SK-N-SH (cell line): ENCODE results near the gene EIPR1. TPM values are rescaled to one million over a fixed set of nuclear protein-coding genes. Genes with fewer than 3 reads are reported as not detected.
A peak's percentile ranks its signal among the peaks of the same experiment; 100 is the strongest.

Experiments
- CTCF ChIA-PET: fragments of 300-600, 350-600 bp; formaldehyde crosslinking; extraction: SDS; loops from one replicate; lab custom pipeline; 2021; lab: Yijun Ruan, JAX
- POLR2A ChIA-PET: fragments of 350-600 bp; sonication (Branson Sonifier 250); formaldehyde crosslinking; extraction: SDS; loops from one replicate; lab custom pipeline; 2020; ENCODE audit warnings: antibody characterized with exemption, inconsistent platforms; lab: Yijun Ruan, JAX
- DNase-seq: peaks from one replicate; pipeline ENCODE4 v3.0.0; 2012
- H2AFZ ChIP-seq: fragments of 200-600 bp; sonication (generic); 2 replicates; pipeline ENCODE4 v1.8.1; 2016; ENCODE audit warnings: antibody characterized with exemption, mild to moderate bottlenecking, low read depth
- H3F3A ChIP-seq: fragments of 200-600 bp; sonication (generic); replicated peaks from 2 replicates; pipeline ENCODE3; 2016; ENCODE audit warnings: antibody characterized with exemption, mild to moderate bottlenecking; ENCODE audit not compliant: insufficient read depth
- H3K27ac ChIP-seq, 2 experiments: fragments of 200-500 bp in 1 of 2; fragments of 200-600 bp in 1 of 2; sonication (Bioruptor generic) in 1 of 2; sonication (generic), shearing (Covaris generic) in 1 of 2; 2 replicates each; pipeline versions ENCODE4 v1.5.1 to v1.6.1; 2014 to 2016; ENCODE audit warnings: low read depth in 2 of 2, inconsistent platforms in 1 of 2, low read length in 1 of 2, mild to moderate bottlenecking in 1 of 2, mixed read lengths in 1 of 2
- H3K27me3 ChIP-seq: fragments of 200-600 bp; sonication (generic), shearing (Covaris generic); 2 replicates; pipeline ENCODE4 v1.6.1; 2016; ENCODE audit warnings: mixed run types; ENCODE audit not compliant: insufficient read depth
- H3K36me3 ChIP-seq, 2 experiments: fragments of 200-500 bp in 1 of 2; fragments of 200-600 bp in 1 of 2; sonication (Bioruptor generic) in 1 of 2; sonication (generic) in 1 of 2; replicated peaks in 1 of 2; 2 replicates each; pipeline versions ENCODE3 to v1.5.1; 2014 to 2016; ENCODE audit warnings: low read length in 1 of 2, mild to moderate bottlenecking in 1 of 2; ENCODE audit not compliant: insufficient read depth in 2 of 2, control insufficient read depth in 1 of 2
- H3K4me1 ChIP-seq, 2 experiments: fragments of 200-500 bp in 1 of 2; fragments of 200-600 bp in 1 of 2; sonication (Bioruptor generic) in 1 of 2; sonication (generic), shearing (Covaris generic) in 1 of 2; 2 replicates each; pipeline versions ENCODE4 v1.5.1 to v1.6.1; 2014 to 2016; ENCODE audit warnings: low read depth in 1 of 2, low read length in 1 of 2, mixed run types in 1 of 2; ENCODE audit not compliant: insufficient read depth in 2 of 2, control insufficient read depth in 1 of 2
- H3K4me2 ChIP-seq: fragments of 200-600 bp; sonication (generic), shearing (Covaris generic); 2 replicates; pipeline ENCODE4 v1.6.1; 2017; ENCODE audit warnings: mixed run types
- H3K4me3 ChIP-seq, 2 experiments: fragments of 200-500 bp in 1 of 2; fragments of 200-600 bp in 1 of 2; sonication (Bioruptor generic) in 1 of 2; sonication (generic), shearing (Covaris generic) in 1 of 2; 2 replicates each; pipeline versions ENCODE4 v1.5.1 to v1.8.1; 2014 to 2016; ENCODE audit warnings: low read depth in 2 of 2, inconsistent platforms in 1 of 2, low read length in 1 of 2, mild to moderate bottlenecking in 1 of 2, mixed read lengths in 1 of 2, moderate library complexity in 1 of 2
- H3K79me2 ChIP-seq: fragments of 200-600 bp; sonication (generic); 2 replicates; pipeline ENCODE4 v1.8.1; 2017; ENCODE audit warnings: mild to moderate bottlenecking; ENCODE audit not compliant: insufficient read depth
- H3K9ac ChIP-seq: fragments of 200-600 bp; sonication (generic); 2 replicates; pipeline ENCODE4 v1.6.1; 2017; ENCODE audit warnings: mixed run types
- H3K9me2 ChIP-seq: fragments of 200-600 bp; sonication (generic); 2 replicates; pipeline ENCODE4 v1.6.1; 2017; ENCODE audit warnings: mixed run types
- H3K9me3 ChIP-seq: fragments of 200-600 bp; sonication (generic); 2 replicates; pipeline ENCODE4 v1.6.1; 2017; ENCODE audit warnings: mixed run types, mild to moderate bottlenecking, moderate library complexity
- H4K20me1 ChIP-seq: fragments of 200-600 bp; sonication (generic); 2 replicates; pipeline ENCODE4 v1.6.1; 2017; ENCODE audit warnings: mild to moderate bottlenecking, mixed run types; ENCODE audit not compliant: insufficient read depth
- CHD2 ChIP-seq: fragments of 150-350 bp; IDR thresholded peaks from 2 replicates; pipeline ENCODE4 v1.6.1; 2018; ENCODE audit warnings: low read length; ENCODE audit not compliant: partially characterized antibody
- EZH2phosphoT487 ChIP-seq: fragments of 200-600 bp; sonication (generic); IDR thresholded peaks from 2 replicates; pipeline ENCODE4 v1.6.1; 2017; ENCODE audit warnings: low read depth, mixed run types, mild to moderate bottlenecking, antibody characterized with exemption, moderate library complexity, borderline replicate concordance
- FOXJ3 ChIP-seq: sonication (generic); formaldehyde crosslinking; IDR thresholded peaks from 2 replicates; pipeline ENCODE4 v1.5.1; 2020; ENCODE audit warnings: mild to moderate bottlenecking, missing genetic modification reagents
- NFIC ChIP-seq: IDR thresholded peaks from 2 replicates; pipeline ENCODE4 v1.4.0; 2012; ENCODE audit warnings: borderline replicate concordance
- POLR2AphosphoS5 ChIP-seq: IDR thresholded peaks from 2 replicates; pipeline ENCODE4 v1.6.1; 2012; ENCODE audit warnings: low read depth, low read length
- RAD21 ChIP-seq: IDR thresholded peaks from 2 replicates; pipeline ENCODE4 v1.6.1; 2012; ENCODE audit warnings: mild to moderate bottlenecking, low read length
- SMC3 ChIP-seq: IDR thresholded peaks from 2 replicates; pipeline ENCODE4 v1.6.1; 2012; ENCODE audit warnings: low read depth, low read length, improper control_type of control experiment
- TEAD4 ChIP-seq: IDR thresholded peaks from 2 replicates; pipeline ENCODE4 v1.4.0; 2012; ENCODE audit warnings: mild to moderate bottlenecking, borderline replicate concordance; ENCODE audit not compliant: insufficient read depth
- YY1 ChIP-seq: IDR thresholded peaks from 2 replicates; pipeline ENCODE4 v1.4.0; 2012; ENCODE audit warnings: low read depth, mild to moderate bottlenecking
- ZBTB33 ChIP-seq: IDR thresholded peaks from 2 replicates; pipeline ENCODE4 v1.4.0; 2012; ENCODE audit warnings: low read depth, borderline replicate concordance
- WGBS: methylation state at CpG from one replicate; pipeline ENCODE4 v1.1.6; 2017; ENCODE audit warnings: low lambda C conversion rate; 5-methylcytosine and 5-hydroxymethylcytosine counted together
- polyA plus RNA-seq, 3 experiments: library from polyadenylated mRNA; depleted of rRNA; stranded (reverse); fragments of >200 nt; gene quantifications; 2 replicates each; pipeline ENCODE4 v1.2.3, GENCODE V29; 2012
- TF ChIP-seq, protein P1 (sequence below): fragments of 200-600 bp; sonication (generic); IDR thresholded peaks from 2 replicates; pipeline ENCODE4 v1.6.1; 2017; ENCODE audit warnings: antibody characterized with exemption, mild to moderate bottlenecking, moderate library complexity
- TF ChIP-seq, protein P2 (sequence below): fragments of 150-350 bp; IDR thresholded peaks from 2 replicates; pipeline ENCODE4 v1.6.1; 2016; ENCODE audit warnings: mild to moderate bottlenecking, low read depth, low read length
- TF ChIP-seq, protein P3 (sequence below): IDR thresholded peaks from 2 replicates; pipeline ENCODE4 v1.6.1; 2012; ENCODE audit warnings: mild to moderate bottlenecking, low read depth, low read length, moderate library complexity

EIPR1 gene
- polyA plus RNA-seq, 1 of the 3 experiments (the other 2 are of a cell fraction): 85.9 TPM

GRCh38 chr2:3423492-3424170 is 46.0 kb upstream of the EIPR1 start:
- Histone ChIP-seq H3K36me3 (peaks cover 40 to 79% of the 10 kb centered on the region in 2 experiments), H2AFZ (no peak overlapping the region), H3K4me3 (no peak overlapping the region), H3K9ac (no peak overlapping the region), H3K9me3 (no peaks in the 10 kb centered on the region), H3K4me1 (peaks cover 0 to 15% of the 10 kb centered on the region in 2 experiments; a peak in 1 of 4 replicates), H3K79me2 (peaks cover 7% of the 10 kb centered on the region; the same call in 1 of the 2 replicates), H4K20me1 (no peaks in the 10 kb centered on the region), H3K27ac (no peak overlapping the region), H3K9me2 (no peaks in the 10 kb centered on the region), H3K4me2 (no peak overlapping the region), H3F3A (no peaks in the 10 kb centered on the region), H3K27me3 (no peaks in the 10 kb centered on the region)
- no peak for TF ChIP-seq ZBTB33
- no peak for TF ChIP-seq NFIC
- TF ChIP-seq, protein P1, sequence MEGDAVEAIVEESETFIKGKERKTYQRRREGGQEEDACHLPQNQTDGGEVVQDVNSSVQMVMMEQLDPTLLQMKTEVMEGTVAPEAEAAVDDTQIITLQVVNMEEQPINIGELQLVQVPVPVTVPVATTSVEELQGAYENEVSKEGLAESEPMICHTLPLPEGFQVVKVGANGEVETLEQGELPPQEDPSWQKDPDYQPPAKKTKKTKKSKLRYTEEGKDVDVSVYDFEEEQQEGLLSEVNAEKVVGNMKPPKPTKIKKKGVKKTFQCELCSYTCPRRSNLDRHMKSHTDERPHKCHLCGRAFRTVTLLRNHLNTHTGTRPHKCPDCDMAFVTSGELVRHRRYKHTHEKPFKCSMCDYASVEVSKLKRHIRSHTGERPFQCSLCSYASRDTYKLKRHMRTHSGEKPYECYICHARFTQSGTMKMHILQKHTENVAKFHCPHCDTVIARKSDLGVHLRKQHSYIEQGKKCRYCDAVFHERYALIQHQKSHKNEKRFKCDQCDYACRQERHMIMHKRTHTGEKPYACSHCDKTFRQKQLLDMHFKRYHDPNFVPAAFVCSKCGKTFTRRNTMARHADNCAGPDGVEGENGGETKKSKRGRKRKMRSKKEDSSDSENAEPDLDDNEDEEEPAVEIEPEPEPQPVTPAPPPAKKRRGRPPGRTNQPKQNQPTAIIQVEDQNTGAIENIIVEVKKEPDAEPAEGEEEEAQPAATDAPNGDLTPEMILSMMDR: peak; percentile 100
- TF ChIP-seq RAD21: peak; percentile 68
- TF ChIP-seq POLR2AphosphoS5: no peak
- peak; percentile 78 for TF ChIP-seq SMC3
- WGBS: 59% methylated on average over 19 of the region's 19 CpGs
- ChIA-PET POLR2A (interaction anchor here (0.7 kb wide), 1 partner anchor 10 kb away, joined by 3 read pairs; no protein-coding TSS in a partner anchor), CTCF (interaction anchor here (0.7 to 8.9 kb wide), 51 partner anchors 10 to 1569 kb away, joined by 3 to 132 read pairs (median 4); no protein-coding TSS in a partner anchor)
- peak; percentile 88 for DNase-seq

DNA sequence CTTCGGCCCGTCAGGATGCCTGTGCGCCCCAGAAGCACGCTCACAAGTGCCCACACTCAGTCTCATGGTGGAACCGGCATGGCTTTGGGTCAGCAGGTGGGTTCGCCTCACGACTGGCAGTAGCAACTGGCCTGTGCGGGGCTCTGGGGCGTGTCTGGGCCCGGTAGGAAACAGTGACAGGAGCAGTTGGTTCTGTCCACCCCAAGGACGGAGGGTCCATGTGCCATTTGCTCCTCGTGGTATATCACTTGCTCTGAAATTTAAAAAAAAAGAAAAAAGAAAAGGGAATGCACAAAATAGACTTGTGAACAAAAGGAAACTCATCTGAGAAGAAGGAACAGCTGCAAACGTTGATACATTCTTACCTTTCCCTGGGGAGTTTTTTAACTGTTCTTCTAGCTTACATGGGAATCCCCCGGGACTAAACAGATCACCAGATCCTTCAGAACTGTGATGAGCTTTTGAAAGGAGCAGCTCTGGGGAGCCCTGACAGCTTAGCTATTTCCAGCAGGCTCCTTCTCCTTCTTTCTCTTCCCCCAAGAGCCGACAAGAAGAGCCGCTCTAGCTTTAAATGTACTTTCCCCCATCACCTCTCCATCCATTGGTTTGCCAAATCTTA is 44.7 kb upstream of the EIPR1 start:
- ChIA-PET CTCF (interaction anchor here (0.7 to 8.9 kb wide), 17 partner anchors 8 to 357 kb away, joined by 3 to 132 read pairs (median 13); no protein-coding TSS in a partner anchor), POLR2A (no interaction called here)
- no peaks in the 10 kb centered on the region for H3K9me3 ChIP-seq
- DNase-seq: no peak
- peaks cover 0 to 16% of the 10 kb centered on the region in 2 experiments; a peak in 1 of 4 replicates for H3K4me1 ChIP-seq
- no peak overlapping the region for H3K27ac ChIP-seq
- 91% methylated on average over 16 of the region's 16 CpGs for WGBS
- no peaks in the 10 kb centered on the region for H3F3A ChIP-seq
- H3K79me2 ChIP-seq: peaks cover 7% of the 10 kb centered on the region; the same call in 1 of the 2 replicates
- H4K20me1 ChIP-seq: no peaks in the 10 kb centered on the region; the same call in 1 of the 2 replicates
- no peak overlapping the region for H3K9ac ChIP-seq
- no peak overlapping the region for H2AFZ ChIP-seq
- no peak overlapping the region for H3K4me2 ChIP-seq
- H3K27me3 ChIP-seq: no peaks in the 10 kb centered on the region
- H3K36me3 ChIP-seq: peaks cover 30 to 78% of the 10 kb centered on the region in 2 experiments
- no peaks in the 10 kb centered on the region for H3K9me2 ChIP-seq
- H3K4me3 ChIP-seq: no peak overlapping the region
- TF ChIP-seq YY1 (no peak), CHD2 (no peak), TEAD4 (no peak), EZH2phosphoT487 (no peak), ZBTB33 (no peak), FOXJ3 (CRISPR knock-in tag) (no peak)
- TF ChIP-seq, protein P2, sequence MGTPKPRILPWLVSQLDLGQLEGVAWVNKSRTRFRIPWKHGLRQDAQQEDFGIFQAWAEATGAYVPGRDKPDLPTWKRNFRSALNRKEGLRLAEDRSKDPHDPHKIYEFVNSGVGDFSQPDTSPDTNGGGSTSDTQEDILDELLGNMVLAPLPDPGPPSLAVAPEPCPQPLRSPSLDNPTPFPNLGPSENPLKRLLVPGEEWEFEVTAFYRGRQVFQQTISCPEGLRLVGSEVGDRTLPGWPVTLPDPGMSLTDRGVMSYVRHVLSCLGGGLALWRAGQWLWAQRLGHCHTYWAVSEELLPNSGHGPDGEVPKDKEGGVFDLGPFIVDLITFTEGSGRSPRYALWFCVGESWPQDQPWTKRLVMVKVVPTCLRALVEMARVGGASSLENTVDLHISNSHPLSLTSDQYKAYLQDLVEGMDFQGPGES: no peak
- TF ChIP-seq, protein P3, sequence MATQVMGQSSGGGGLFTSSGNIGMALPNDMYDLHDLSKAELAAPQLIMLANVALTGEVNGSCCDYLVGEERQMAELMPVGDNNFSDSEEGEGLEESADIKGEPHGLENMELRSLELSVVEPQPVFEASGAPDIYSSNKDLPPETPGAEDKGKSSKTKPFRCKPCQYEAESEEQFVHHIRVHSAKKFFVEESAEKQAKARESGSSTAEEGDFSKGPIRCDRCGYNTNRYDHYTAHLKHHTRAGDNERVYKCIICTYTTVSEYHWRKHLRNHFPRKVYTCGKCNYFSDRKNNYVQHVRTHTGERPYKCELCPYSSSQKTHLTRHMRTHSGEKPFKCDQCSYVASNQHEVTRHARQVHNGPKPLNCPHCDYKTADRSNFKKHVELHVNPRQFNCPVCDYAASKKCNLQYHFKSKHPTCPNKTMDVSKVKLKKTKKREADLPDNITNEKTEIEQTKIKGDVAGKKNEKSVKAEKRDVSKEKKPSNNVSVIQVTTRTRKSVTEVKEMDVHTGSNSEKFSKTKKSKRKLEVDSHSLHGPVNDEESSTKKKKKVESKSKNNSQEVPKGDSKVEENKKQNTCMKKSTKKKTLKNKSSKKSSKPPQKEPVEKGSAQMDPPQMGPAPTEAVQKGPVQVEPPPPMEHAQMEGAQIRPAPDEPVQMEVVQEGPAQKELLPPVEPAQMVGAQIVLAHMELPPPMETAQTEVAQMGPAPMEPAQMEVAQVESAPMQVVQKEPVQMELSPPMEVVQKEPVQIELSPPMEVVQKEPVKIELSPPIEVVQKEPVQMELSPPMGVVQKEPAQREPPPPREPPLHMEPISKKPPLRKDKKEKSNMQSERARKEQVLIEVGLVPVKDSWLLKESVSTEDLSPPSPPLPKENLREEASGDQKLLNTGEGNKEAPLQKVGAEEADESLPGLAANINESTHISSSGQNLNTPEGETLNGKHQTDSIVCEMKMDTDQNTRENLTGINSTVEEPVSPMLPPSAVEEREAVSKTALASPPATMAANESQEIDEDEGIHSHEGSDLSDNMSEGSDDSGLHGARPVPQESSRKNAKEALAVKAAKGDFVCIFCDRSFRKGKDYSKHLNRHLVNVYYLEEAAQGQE: no peak
